ENCODE measurements around the gene ABCC1. TPM values are rescaled to one million over a fixed set of nuclear protein-coding genes. Genes with fewer than 3 reads are reported as not detected.
A peak's percentile ranks its signal among the peaks of the same experiment; 100 is the strongest.

Gene ABCC1
- total RNA-seq, 1 experiment from 2014 or later = 23.6 TPM

DNA sequence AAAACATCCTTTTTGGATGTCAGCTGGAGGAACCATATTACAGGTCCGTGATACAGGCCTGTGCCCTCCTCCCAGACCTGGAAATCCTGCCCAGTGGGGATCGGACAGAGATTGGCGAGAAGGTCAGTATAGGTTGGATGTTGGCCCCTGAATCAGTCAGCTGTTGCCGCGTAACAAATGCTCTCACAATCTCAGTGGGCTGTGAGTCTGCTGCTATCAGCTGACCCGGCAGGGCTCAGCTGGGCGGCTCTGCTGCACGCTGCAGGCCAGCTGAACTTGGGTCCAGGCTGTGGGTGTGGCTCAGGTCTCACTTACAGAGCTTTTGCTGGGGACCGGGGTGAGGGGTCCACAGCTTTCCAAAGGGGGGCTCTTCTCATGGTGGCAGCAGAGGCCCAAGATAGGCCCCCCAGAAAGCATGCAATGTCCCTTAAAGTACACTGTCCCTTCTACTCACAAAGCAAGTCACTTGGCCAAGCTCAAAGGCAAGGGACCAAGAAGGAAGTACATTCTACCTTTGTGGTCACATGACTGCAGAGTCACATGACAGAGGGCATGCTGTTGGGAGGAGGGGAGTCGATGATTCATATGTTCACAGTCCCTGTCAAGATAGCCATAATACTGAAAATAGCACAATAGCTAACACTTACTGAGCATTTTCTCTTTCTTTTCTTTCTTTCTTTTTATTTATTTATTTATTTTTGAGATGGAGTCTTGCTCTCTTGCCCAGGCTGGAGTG, 134.2 kb downstream of the ABCC1 start:
- Histone ChIP-seq H3K9me2 (replicated peaks; ENCODE audit: insufficient read depth, low read length) (no peaks in the 10 kb centered on the region), H3K4me1 (ENCODE audit: low read length) (no peaks in the 10 kb centered on the region), H3K9ac (ENCODE audit: low read length) (no peak overlapping the region), H2AFZ (ENCODE audit: low read length) (no peak overlapping the region), H3K36me3 (ENCODE audit: insufficient read depth, low read length) (peaks cover 47% of the 10 kb centered on the region), H3K4me2 (ENCODE audit: low read depth, low read length, poor library complexity, severe bottlenecking) (no peak overlapping the region), H3K27me3 (ENCODE audit: low read length) (no peaks in the 10 kb centered on the region), H3K79me2 (ENCODE audit: low read length) (peaks cover 3% of the 10 kb centered on the region; the same call in 1 of the 2 replicates), H3K9me3 (ENCODE audit: low read length) (peaks cover 4% of the 10 kb centered on the region; the same call in 1 of the 2 replicates), H3K27ac (ENCODE audit: low read length) (no peak overlapping the region), H3K4me3 (ENCODE audit: low read length) (no peak overlapping the region), H4K20me1 (ENCODE audit: insufficient read depth, low read depth, low read length) (no peaks in the 10 kb centered on the region)
- peak; percentile 62 for DNase-seq

DNA sequence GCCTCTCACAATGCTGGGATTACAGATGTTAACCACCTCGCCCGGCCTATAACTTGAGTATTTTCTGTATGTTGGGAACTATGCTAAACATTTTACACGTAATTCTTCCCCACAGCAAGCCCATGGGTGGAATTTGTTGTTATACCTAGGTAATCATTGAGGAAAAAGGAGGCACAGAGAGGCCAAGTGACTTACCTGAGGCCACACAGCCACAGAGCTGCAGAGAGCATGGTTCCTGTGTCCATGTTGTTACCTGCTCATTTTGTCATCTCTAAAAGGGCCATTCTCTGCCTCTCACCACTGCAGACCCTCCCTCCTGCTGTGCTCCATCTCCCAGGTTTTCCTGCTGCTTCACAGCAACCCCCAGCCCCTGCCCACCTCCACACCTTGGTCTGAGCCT, 135.5 kb downstream of the ABCC1 start:
- H3K79me2 ChIP-seq (ENCODE audit: low read length) = peaks cover 3% of the 10 kb centered on the region; the same call in 1 of the 2 replicates
- no peak overlapping the region for H3K4me2 ChIP-seq (ENCODE audit: low read depth, low read length, poor library complexity, severe bottlenecking)
- DNase-seq = no peak
- H3K36me3 ChIP-seq (ENCODE audit: insufficient read depth, low read length) = peaks cover 42% of the 10 kb centered on the region
- no peaks in the 10 kb centered on the region for H4K20me1 ChIP-seq (ENCODE audit: insufficient read depth, low read depth, low read length)
- H3K9ac ChIP-seq (ENCODE audit: low read length) = no peak overlapping the region
- peaks cover 4% of the 10 kb centered on the region; the same call in 1 of the 2 replicates for H3K9me3 ChIP-seq (ENCODE audit: low read length)
- H3K27me3 ChIP-seq (ENCODE audit: low read length) = no peaks in the 10 kb centered on the region
- H3K9me2 ChIP-seq (replicated peaks; ENCODE audit: insufficient read depth, low read length) = no peaks in the 10 kb centered on the region
- no peak overlapping the region for H2AFZ ChIP-seq (ENCODE audit: low read length)
- H3K4me1 ChIP-seq (ENCODE audit: low read length) = no peaks in the 10 kb centered on the region
- no peak overlapping the region for H3K27ac ChIP-seq (ENCODE audit: low read length)
- H3K4me3 ChIP-seq (ENCODE audit: low read length) = no peak overlapping the region

DNA sequence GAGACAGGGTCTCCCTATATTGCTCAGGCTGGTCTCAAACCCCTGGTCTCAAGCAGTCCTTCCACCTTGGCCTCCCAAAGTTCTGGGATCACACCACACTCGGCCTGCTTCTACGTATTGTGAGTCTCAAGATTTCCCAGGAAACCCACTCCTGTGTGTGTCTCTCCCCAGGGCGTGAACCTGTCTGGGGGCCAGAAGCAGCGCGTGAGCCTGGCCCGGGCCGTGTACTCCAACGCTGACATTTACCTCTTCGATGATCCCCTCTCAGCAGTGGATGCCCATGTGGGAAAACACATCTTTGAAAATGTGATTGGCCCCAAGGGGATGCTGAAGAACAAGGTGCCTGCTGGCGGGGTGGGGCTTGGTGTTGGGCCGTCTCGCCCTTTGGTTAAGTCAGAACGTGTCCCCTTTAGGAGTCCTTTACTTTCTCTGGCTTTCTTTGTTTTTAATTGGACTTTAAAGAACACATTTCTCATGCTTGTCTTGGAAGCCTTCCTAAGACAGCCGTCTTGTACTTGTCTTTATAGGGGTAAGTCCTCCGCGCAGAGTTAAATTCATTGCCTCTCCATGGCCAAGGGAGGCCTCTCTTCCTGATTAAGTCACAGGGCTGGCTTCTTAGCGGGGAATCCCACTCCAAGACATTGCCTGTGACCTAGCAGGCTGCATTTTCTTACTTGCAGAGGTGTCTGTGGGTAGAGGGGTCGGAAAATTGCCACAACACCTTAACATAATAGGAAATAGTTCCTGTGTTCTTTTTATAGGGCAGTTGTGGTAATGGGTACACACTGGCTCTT, 137.4 kb downstream of the ABCC1 start:
- Histone ChIP-seq H3K9ac (ENCODE audit: low read length) (no peak overlapping the region), H4K20me1 (ENCODE audit: insufficient read depth, low read depth, low read length) (no peaks in the 10 kb centered on the region), H3K4me2 (ENCODE audit: low read depth, low read length, poor library complexity, severe bottlenecking) (no peak overlapping the region), H3K79me2 (ENCODE audit: low read length) (no peaks in the 10 kb centered on the region), H3K27me3 (ENCODE audit: low read length) (no peaks in the 10 kb centered on the region), H3K27ac (ENCODE audit: low read length) (no peak overlapping the region), H3K9me2 (replicated peaks; ENCODE audit: insufficient read depth, low read length) (no peaks in the 10 kb centered on the region), H3K4me3 (ENCODE audit: low read length) (no peak overlapping the region), H3K36me3 (ENCODE audit: insufficient read depth, low read length) (peaks cover 23% of the 10 kb centered on the region), H3K4me1 (ENCODE audit: low read length) (no peaks in the 10 kb centered on the region), H3K9me3 (ENCODE audit: low read length) (peaks cover 3% of the 10 kb centered on the region; the same call in 1 of the 2 replicates), H2AFZ (ENCODE audit: low read length) (no peak overlapping the region)
- DNase-seq = no peak

DNA sequence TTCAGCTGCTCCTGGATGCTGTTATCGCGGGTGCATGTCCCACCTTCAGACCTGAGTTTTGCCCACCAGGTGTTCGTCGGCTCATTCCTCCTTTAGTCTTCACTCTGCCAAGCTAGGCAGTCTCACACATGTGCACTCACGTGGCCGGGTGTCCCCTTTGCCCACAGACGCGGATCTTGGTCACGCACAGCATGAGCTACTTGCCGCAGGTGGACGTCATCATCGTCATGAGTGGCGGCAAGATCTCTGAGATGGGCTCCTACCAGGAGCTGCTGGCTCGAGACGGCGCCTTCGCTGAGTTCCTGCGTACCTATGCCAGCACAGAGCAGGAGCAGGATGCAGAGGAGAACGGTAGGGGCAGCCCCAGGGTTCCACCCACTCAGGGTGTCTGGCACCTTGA, 140.8 kb downstream of the ABCC1 start:
- Histone ChIP-seq H3K36me3 (ENCODE audit: insufficient read depth, low read length) (peaks cover 3% of the 10 kb centered on the region; the same call in 1 of the 2 replicates), H3K9me3 (ENCODE audit: low read length) (no peaks in the 10 kb centered on the region), H3K9ac (ENCODE audit: low read length) (no peak overlapping the region), H3K4me1 (ENCODE audit: low read length) (peaks cover 10% of the 10 kb centered on the region), H2AFZ (ENCODE audit: low read length) (no peak overlapping the region), H3K4me2 (ENCODE audit: low read depth, low read length, poor library complexity, severe bottlenecking) (no peak overlapping the region), H3K27me3 (ENCODE audit: low read length) (no peaks in the 10 kb centered on the region), H4K20me1 (ENCODE audit: insufficient read depth, low read depth, low read length) (no peaks in the 10 kb centered on the region), H3K27ac (ENCODE audit: low read length) (no peak overlapping the region), H3K9me2 (replicated peaks; ENCODE audit: insufficient read depth, low read length) (no peaks in the 10 kb centered on the region), H3K79me2 (ENCODE audit: low read length) (no peaks in the 10 kb centered on the region), H3K4me3 (ENCODE audit: low read length) (no peak overlapping the region)
- DNase-seq = no peak

DNA sequence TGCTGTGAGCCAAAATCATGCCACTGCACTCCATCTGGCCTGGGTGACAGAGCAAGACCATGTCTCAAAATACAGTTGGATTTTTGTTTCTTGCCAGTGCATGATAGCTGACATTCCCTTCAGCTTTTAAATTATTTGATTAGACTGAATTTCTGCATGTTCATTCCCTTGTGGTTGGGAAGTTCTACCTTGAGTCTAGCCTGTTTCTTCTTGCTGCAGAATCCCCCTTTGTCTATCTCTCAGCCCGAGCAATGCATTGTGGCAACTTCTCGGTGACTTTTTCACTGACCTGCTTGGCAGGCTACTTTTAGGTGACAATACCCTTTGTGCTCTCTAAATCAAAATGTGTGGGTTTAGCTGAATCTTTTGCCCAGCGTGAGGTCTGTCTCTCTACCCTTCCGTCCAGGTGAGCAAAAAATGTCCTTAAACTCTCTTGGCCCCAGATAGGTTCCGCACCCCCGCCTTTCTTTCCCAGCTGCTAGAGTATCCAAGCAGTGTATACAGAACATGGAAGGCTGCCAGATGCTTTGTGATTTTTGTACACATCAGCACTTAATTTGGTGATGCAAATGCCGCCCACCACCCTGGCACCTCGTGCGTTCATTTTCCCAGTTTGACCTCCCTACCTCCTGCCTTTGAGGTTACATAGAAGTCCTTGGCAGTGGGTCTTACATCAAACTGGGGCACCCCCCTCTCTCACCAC, 143.7 kb downstream of the ABCC1 start:
- H3K4me1 ChIP-seq (ENCODE audit: low read length) = peaks cover 38% of the 10 kb centered on the region

DNA sequence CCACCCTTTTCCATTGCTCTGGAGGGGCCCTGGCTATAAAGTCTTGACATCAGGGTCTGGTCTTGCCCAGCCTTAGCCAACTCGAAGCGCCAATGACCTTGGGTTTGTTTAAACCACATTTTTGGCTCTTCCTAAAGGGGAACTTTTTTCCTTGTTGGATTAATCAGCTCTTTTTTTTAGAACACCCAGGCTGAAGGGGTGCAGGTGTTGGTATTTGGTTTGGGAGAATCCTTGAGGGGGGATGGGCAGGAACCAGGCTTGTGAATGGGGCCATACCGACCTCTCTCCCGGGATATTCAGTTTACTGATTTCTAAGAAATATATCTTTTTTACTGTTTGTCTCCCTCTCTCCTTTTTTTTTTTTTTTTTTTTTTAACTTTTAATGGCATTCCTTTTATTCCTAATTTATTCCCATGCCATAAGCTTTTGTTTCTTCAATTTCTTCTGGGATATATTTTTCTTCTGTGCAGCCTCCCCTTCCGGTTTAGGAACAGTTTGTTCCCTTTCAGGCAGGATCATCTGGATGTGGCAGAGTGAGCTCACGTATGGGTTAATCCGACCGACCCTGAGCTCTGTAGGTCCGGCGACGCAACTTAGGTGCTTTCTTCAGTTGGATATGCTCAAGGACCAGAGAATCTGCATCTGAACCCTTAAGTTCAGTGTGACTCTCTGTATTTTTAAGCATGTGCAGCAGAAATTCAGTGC, 144.4 kb downstream of the ABCC1 start:
- Histone ChIP-seq H3K4me1 (ENCODE audit: low read length) (peaks cover 43% of the 10 kb centered on the region), H3K79me2 (ENCODE audit: low read length) (no peaks in the 10 kb centered on the region; the same call in 1 of the 2 replicates), H3K36me3 (ENCODE audit: insufficient read depth, low read length) (peaks cover 2% of the 10 kb centered on the region; the same call in 1 of the 2 replicates), H4K20me1 (ENCODE audit: insufficient read depth, low read depth, low read length) (no peaks in the 10 kb centered on the region), H3K9me3 (ENCODE audit: low read length) (no peaks in the 10 kb centered on the region), H2AFZ (ENCODE audit: low read length) (no peak overlapping the region), H3K9me2 (replicated peaks; ENCODE audit: insufficient read depth, low read length) (no peaks in the 10 kb centered on the region), H3K9ac (ENCODE audit: low read length) (no peak overlapping the region), H3K4me2 (ENCODE audit: low read depth, low read length, poor library complexity, severe bottlenecking) (no peak overlapping the region), H3K27ac (ENCODE audit: low read length) (no peak overlapping the region), H3K27me3 (ENCODE audit: low read length) (no peaks in the 10 kb centered on the region), H3K4me3 (ENCODE audit: low read length) (no peak overlapping the region)
- no peak for DNase-seq

More for the DNA sequence above, 143.7 kb downstream of the ABCC1 start:
- Histone ChIP-seq H3K9ac (ENCODE audit: low read length) (no peak overlapping the region), H3K9me2 (replicated peaks; ENCODE audit: insufficient read depth, low read length) (no peaks in the 10 kb centered on the region), H3K27me3 (ENCODE audit: low read length) (no peaks in the 10 kb centered on the region), H3K79me2 (ENCODE audit: low read length) (no peaks in the 10 kb centered on the region; the same call in 1 of the 2 replicates), H3K4me3 (ENCODE audit: low read length) (no peak overlapping the region), H4K20me1 (ENCODE audit: insufficient read depth, low read depth, low read length) (no peaks in the 10 kb centered on the region), H3K9me3 (ENCODE audit: low read length) (no peaks in the 10 kb centered on the region), H2AFZ (ENCODE audit: low read length) (no peak overlapping the region), H3K4me2 (ENCODE audit: low read depth, low read length, poor library complexity, severe bottlenecking) (no peak overlapping the region), H3K27ac (ENCODE audit: low read length) (no peak overlapping the region), H3K36me3 (ENCODE audit: insufficient read depth, low read length) (peaks cover 3% of the 10 kb centered on the region; the same call in 1 of the 2 replicates)
- no peak for DNase-seq

DNA sequence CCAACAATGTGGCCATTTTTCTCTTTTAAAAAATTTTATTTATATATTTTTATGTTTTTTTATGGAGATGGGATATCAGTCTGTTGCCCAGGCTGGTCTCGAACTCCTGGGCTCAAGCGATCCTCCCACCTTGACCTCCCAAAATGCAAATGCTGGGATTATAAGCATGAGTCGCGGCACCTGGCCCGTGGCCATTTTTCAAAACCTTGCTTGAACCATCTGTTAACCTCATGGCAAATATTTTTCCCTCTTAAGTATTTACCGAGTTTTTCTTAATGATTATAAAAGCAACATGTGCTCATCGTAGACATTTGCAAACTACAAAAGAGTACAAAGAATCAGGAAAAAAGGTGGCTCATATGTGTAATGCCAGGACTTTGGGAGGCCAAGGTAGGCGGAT, 146.2 kb downstream of the ABCC1 start:
- 0 out of 2 replicates have a peak overlapping the region, but pooled peaks have one; percentile 26 for H3K9ac ChIP-seq (ENCODE audit: low read length)
- H2AFZ ChIP-seq (ENCODE audit: low read length) = no peak overlapping the region
- H3K4me1 ChIP-seq (ENCODE audit: low read length) = peaks cover 61% of the 10 kb centered on the region
- H3K4me2 ChIP-seq (ENCODE audit: low read depth, low read length, poor library complexity, severe bottlenecking) = peak overlapping the region; percentile 33
- H3K4me3 ChIP-seq (ENCODE audit: low read length) = no peak overlapping the region
- no peaks in the 10 kb centered on the region for H3K9me3 ChIP-seq (ENCODE audit: low read length)
- no peaks in the 10 kb centered on the region for H3K9me2 ChIP-seq (replicated peaks; ENCODE audit: insufficient read depth, low read length)
- H3K27ac ChIP-seq (ENCODE audit: low read length) = peak overlapping the region; percentile 73
- no peak for DNase-seq
- H3K79me2 ChIP-seq (ENCODE audit: low read length) = peaks cover 8% of the 10 kb centered on the region; the same call in 1 of the 2 replicates
- no peaks in the 10 kb centered on the region for H4K20me1 ChIP-seq (ENCODE audit: insufficient read depth, low read depth, low read length)
- no peaks in the 10 kb centered on the region for H3K27me3 ChIP-seq (ENCODE audit: low read length)
- H3K36me3 ChIP-seq (ENCODE audit: insufficient read depth, low read length) = peaks cover 3% of the 10 kb centered on the region; the same call in 1 of the 2 replicates

Data from Karpas-422 (cell line).